K562 (cell line): ENCODE data around the gene RHOBTB3. TPM values are rescaled to one million over a fixed set of nuclear protein-coding genes. Genes with fewer than 3 reads are reported as not detected.

Experiments
- RREB1 ChIP-seq: fragments of 250-450 bp; sonication (Bioruptor Pico); IDR thresholded peaks from 2 replicates; pipeline ENCODE4 v1.4.0; 2020
- SRSF1 ChIP-seq: fragments of 200-400 bp; formaldehyde crosslinking; IDR thresholded peaks from 2 replicates; pipeline ENCODE4 v1.6.1; 2017; ENCODE audit warnings: mild to moderate bottlenecking, low read depth, low read length, moderate library complexity
- polyA plus RNA-seq, 8 experiments: library from polyadenylated mRNA; depleted of rRNA in 4 of 8; stranded (reverse) in 5 of 8; unstranded in 3 of 8; fragments of >200 nt; fragmentation: Nextera tagmentation in 2 of 8; fragmentation: Illumina TruSeq in 1 of 8; extraction: Ambion mirVana in 2 of 8; extraction: Trizol in 1 of 8; gene quantifications; 2 replicates each; pipeline versions ENCODE4 v1.2.1 to v1.2.3, GENCODE V29; 2011 to 2014; ENCODE audit warnings: inconsistent platforms in 1 of 8, missing spikeins in 1 of 8
- total RNA-seq, 7 experiments: library from RNA; depleted of rRNA in 6 of 7; stranded (reverse); fragments of >200 nt in 6 of 7; fragmentation: Illumina TruSeq in 2 of 7; extraction: Trizol in 2 of 7; gene quantifications; 2 replicates each; pipeline versions ENCODE4 v1.2.1 to v1.2.3, GENCODE V29; 2011 to 2021; ENCODE audit warnings: low replicate concordance in 1 of 7
- TF ChIP-seq, protein P1 (sequence below): fragments of 200-800 bp; sonication (Bioruptor generic); IDR thresholded peaks from 2 replicates; pipeline ENCODE4 v1.6.1; 2016; ENCODE audit warnings: missing genetic modification characterization, missing compliant biosample characterization
- TF ChIP-seq, protein P2 (sequence below), 3 experiments: IDR thresholded peaks in 2 of 3; conservative IDR thresholded peaks in 1 of 3; 2 replicates each; pipeline ENCODE4 v1.5.1; 2011 to 2012; ENCODE audit warnings: low read length in 3 of 3, mild to moderate bottlenecking in 3 of 3, control low read depth in 2 of 3, improper control_type of control experiment in 1 of 3, inconsistent platforms in 1 of 3, low read depth in 1 of 3, mixed read lengths in 1 of 3, moderate library complexity in 1 of 3; ENCODE audit not compliant: insufficient read depth in 2 of 3
- TF ChIP-seq, protein P3 (sequence below): fragments of 450-650 bp; IDR thresholded peaks from 2 replicates; pipeline ENCODE4 v1.6.1; 2016; ENCODE audit warnings: missing biosample characterization, missing genetic modification characterization

Gene RHOBTB3
- total and polyA plus RNA-seq, 9 of the 15 experiments (the other 6 are each of a cell fraction or from before 2014, with no cell fraction given) = 39.7 to 143 (median 115) TPM

DNA sequence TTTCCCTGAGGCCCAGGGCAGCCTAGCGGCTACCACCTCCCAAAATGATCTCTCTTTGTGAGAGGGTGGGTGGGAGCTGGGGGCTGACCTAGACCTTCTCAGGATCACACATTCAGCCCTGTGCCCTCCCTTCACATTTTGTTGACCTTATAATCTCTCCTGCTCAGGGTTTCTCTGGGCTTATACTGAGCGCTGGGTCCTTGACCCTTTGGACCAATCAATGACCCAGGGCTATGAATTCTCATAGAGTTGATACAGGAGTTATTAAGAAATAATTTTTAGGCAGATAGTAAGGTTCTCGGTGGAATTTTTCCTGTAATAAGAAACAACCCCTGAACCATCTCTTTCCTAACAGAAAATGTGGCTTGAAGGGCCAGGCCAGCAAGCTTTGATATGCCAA, 69.4 kb downstream of the RHOBTB3 start (continued):
- TF ChIP-seq, protein P1, sequence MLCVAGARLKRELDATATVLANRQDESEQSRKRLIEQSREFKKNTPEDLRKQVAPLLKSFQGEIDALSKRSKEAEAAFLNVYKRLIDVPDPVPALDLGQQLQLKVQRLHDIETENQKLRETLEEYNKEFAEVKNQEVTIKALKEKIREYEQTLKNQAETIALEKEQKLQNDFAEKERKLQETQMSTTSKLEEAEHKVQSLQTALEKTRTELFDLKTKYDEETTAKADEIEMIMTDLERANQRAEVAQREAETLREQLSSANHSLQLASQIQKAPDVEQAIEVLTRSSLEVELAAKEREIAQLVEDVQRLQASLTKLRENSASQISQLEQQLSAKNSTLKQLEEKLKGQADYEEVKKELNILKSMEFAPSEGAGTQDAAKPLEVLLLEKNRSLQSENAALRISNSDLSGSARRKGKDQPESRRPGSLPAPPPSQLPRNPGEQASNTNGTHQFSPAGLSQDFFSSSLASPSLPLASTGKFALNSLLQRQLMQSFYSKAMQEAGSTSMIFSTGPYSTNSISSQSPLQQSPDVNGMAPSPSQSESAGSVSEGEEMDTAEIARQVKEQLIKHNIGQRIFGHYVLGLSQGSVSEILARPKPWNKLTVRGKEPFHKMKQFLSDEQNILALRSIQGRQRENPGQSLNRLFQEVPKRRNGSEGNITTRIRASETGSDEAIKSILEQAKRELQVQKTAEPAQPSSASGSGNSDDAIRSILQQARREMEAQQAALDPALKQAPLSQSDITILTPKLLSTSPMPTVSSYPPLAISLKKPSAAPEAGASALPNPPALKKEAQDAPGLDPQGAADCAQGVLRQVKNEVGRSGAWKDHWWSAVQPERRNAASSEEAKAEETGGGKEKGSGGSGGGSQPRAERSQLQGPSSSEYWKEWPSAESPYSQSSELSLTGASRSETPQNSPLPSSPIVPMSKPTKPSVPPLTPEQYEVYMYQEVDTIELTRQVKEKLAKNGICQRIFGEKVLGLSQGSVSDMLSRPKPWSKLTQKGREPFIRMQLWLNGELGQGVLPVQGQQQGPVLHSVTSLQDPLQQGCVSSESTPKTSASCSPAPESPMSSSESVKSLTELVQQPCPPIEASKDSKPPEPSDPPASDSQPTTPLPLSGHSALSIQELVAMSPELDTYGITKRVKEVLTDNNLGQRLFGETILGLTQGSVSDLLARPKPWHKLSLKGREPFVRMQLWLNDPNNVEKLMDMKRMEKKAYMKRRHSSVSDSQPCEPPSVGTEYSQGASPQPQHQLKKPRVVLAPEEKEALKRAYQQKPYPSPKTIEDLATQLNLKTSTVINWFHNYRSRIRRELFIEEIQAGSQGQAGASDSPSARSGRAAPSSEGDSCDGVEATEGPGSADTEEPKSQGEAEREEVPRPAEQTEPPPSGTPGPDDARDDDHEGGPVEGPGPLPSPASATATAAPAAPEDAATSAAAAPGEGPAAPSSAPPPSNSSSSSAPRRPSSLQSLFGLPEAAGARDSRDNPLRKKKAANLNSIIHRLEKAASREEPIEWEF = no peak
- TF ChIP-seq RREB1 = no peak
- TF ChIP-seq, protein P2, sequence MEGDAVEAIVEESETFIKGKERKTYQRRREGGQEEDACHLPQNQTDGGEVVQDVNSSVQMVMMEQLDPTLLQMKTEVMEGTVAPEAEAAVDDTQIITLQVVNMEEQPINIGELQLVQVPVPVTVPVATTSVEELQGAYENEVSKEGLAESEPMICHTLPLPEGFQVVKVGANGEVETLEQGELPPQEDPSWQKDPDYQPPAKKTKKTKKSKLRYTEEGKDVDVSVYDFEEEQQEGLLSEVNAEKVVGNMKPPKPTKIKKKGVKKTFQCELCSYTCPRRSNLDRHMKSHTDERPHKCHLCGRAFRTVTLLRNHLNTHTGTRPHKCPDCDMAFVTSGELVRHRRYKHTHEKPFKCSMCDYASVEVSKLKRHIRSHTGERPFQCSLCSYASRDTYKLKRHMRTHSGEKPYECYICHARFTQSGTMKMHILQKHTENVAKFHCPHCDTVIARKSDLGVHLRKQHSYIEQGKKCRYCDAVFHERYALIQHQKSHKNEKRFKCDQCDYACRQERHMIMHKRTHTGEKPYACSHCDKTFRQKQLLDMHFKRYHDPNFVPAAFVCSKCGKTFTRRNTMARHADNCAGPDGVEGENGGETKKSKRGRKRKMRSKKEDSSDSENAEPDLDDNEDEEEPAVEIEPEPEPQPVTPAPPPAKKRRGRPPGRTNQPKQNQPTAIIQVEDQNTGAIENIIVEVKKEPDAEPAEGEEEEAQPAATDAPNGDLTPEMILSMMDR (IDR thresholded peaks at IDR 0.05 in 2 of 3, conservative IDR thresholded peaks at IDR 0.05 in 1 of 3; ENCODE audit: insufficient read depth in 2 of 3, low read depth in 1 of 3, low read length in 3 of 3) = no peak
- TF ChIP-seq, protein P3, sequence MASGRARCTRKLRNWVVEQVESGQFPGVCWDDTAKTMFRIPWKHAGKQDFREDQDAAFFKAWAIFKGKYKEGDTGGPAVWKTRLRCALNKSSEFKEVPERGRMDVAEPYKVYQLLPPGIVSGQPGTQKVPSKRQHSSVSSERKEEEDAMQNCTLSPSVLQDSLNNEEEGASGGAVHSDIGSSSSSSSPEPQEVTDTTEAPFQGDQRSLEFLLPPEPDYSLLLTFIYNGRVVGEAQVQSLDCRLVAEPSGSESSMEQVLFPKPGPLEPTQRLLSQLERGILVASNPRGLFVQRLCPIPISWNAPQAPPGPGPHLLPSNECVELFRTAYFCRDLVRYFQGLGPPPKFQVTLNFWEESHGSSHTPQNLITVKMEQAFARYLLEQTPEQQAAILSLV (tag) = no peak
- no peak for TF ChIP-seq SRSF1
- TF ChIP-seq, all 486 proteins: peak for 0
